SH-SY5Y (cell line): ENCODE measurements around the gene HOXD1.

Experiments
- GATA2 ChIP-seq: IDR thresholded peaks from 2 replicates; pipeline ENCODE4 v1.6.1; 2011; ENCODE audit warnings: mild to moderate bottlenecking, low read depth, low read length
- GATA3 ChIP-seq: IDR thresholded peaks from 2 replicates; pipeline ENCODE4 v1.6.1; 2011; ENCODE audit warnings: low read depth, mild to moderate bottlenecking, low read length, moderate library complexity

Gene HOXD1

DNA sequence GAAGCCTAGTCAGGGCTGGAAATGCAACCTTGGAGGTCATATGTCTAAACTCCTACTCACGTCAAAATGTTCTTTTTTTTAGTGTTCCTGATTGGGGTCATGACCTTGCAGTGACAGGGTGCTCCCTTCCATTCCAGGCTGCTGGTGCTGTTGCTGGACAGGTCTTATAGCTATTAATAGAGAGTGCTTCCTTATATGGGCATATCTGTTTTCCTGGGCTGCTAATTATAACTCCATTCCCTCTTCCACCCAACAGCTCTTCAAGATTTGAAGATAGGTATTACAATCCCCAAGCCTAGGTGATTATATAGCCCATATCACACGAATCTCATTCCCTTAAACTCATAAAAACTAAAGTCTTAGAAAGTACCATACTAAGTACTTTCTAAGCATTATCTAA, 18.8 kb upstream of the HOXD1 start:
- TF ChIP-seq GATA3 = no peak
- no peak for TF ChIP-seq GATA2

DNA sequence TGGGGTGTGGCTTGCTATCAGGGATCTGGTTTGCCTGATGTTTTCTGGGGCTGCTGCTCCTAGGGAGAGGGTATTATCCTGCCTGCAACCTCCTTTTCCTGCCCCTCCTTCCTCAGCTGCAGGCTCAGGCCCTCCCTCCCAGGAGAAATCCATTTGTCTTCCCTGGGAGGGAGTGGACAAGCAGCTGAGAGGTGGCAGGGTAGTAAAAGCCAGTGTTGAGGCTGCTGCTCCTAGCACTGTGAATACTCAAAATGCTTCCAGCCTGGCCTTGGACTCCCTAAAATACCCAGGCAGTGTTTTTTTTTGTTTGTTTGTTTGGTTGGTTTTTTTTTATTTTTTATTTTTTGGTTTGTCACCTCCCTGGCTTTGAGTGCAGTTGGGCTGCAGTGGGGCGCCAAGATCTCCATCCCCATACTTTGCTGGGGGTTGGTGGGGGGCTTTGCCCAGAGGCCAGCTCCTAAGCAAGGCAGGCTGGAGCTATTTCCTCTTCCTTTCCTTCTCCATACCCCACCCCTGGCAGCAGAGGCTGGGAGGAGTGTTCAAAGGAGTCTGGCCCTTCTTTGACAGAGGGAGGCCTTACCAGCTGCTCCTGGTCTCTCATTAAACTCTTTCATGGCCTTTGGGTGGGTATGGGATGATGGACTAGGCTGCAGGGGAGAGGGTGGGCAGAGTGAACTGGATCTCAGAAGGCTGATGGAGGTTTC, 17.7 kb upstream of the HOXD1 start:
- TF ChIP-seq GATA2 (no peak), GATA3 (no peak)

DNA sequence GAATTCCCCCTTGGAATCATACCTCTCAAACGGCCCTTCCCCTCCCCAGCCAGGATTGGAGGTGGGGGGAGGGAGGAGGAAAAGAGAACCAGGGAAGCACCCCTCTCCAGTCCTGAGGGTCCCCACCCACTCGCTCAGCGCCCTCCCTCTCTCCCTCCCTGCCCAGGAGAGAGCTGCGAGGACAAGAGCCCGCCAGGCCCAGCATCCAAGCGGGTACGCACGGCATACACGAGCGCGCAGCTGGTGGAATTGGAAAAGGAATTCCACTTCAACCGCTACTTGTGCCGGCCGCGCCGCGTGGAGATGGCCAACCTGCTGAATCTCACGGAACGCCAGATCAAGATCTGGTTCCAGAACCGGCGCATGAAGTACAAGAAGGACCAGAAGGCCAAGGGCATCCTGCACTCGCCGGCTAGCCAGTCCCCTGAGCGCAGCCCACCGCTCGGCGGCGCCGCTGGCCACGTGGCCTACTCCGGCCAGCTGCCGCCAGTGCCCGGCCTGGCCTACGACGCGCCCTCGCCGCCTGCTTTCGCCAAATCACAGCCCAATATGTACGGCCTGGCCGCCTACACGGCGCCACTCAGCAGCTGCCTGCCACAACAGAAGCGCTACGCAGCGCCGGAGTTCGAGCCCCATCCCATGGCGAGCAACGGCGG, 17.0 kb upstream of the HOXD1 start:
- TF ChIP-seq GATA2 (no peak), GATA3 (no peak)

DNA sequence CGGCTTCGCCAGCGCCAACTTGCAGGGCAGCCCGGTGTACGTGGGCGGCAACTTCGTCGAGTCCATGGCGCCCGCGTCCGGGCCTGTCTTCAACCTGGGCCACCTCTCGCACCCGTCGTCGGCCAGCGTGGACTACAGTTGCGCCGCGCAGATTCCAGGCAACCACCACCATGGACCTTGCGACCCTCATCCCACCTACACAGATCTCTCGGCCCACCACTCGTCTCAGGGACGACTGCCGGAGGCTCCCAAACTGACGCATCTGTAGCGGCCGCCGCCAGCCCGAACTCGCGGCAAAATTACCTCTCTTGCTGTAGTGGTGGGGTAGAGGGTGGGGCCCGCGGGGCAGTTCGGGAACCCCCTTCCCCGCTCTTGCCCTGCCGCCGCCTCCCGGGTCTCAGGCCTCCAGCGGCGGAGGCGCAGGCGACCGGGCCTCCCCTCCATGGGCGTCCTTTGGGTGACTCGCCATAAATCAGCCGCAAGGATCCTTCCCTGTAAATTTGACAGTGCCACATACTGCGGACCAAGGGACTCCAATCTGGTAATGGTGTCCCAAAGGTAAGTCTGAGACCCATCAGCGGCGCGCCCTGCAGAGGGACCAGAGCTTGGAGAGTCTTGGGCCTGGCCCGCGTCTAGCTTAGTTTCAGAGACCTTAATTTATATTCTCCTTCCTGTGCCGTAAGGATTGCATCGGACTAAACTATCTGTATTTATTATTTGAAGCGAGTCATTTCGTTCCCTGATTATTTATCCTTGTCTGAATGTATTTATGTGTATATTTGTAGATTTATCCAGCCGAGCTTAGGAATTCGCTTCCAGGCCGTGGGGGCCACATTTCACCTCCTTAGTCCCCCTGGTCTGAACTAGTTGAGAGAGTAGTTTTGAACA, 16.2 kb upstream of the HOXD1 start:
- TF ChIP-seq GATA2 (no peak), GATA3 (no peak)

DNA sequence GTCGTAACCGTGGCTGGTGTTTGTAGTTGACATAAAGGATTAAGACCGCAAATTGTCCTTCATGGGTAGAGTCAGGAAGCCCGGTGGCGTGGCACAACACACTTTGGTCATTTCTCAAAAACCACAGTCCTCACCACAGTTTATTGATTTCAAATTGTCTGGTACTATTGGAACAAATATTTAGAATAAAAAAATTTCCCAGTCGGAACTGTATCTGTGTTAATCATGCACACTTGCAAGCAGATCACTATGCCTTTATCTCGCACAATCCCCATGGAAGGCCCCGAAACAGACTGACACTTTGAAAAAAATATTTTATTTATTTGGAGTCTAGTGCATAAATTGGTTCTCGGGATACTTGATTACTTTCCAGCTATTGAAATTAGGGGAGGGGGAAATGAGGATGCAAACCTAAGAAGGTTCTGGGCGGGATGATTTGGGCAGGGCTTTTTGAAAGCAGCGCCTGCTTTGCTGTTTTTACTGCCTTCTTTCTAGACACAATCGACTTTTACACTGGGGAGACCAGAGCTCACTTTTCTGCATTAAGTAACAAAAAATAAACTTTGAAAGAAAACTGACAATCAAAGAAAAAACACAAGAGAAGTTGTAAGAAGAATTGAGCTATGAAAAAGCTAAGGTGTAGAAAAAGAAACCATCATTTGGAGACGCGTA, 15.4 kb upstream of the HOXD1 start:
- TF ChIP-seq GATA3 (no peak), GATA2 (no peak)

DNA sequence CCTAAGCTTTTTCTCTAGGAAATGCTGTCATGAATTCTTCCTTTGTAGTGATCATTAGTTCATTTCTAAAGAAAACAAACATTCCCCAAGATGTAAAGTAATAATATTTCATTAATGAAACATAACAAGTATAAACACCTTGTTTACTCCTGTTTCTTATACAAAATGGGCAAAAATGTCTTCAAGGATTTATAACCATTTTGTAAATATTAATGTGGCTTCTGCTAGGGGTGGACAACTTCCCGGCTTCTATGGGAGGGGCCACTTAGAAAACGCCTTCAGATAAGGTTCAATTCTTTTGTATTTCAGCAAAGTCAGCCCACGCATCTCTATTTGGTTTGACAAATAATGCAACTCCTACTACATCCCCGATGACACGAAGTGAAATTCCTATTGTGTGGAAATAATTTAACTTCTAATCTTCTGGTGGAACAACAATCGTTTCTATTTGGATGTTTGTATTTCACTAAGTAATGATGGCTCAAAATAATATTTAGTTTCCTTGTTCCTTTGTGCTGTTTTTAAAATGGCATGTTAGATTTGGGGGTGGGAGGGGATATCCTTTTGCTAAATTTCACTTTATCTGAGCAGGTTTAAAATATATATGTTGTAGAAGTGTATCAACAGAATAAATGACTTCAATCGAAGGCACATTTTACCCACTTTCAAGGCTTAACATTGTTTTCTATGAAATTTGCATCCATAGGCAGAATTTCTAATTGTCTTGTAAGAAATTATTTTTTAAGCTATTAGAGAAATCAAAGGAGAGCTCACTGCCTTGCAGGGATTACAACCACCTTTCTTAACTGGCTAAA, 14.7 kb upstream of the HOXD1 start:
- no peak for TF ChIP-seq GATA2
- TF ChIP-seq GATA3 = no peak

DNA sequence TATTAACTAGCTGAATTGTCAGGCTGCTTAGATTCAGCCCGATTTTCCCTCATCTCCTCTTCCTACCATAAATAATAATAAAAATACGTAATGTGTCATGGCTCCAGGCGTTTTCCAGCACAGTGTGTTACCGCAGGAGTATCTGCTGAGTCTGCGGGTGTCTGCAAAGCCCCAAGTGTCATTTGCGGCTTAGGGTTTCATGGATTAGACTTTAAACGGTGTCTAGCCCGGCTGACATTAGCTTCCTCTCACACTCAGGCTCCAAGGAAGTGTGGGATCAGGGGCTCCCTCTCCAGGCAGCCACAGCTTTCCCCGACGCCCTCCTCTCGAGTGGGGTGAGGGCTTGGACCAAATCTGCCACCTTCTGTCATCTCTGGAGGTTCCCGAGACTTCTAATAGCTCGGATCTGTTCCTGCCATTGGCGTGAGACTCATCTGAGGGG, 14.1 kb upstream of the HOXD1 start:
- TF ChIP-seq GATA2 (no peak), GATA3 (no peak)

DNA sequence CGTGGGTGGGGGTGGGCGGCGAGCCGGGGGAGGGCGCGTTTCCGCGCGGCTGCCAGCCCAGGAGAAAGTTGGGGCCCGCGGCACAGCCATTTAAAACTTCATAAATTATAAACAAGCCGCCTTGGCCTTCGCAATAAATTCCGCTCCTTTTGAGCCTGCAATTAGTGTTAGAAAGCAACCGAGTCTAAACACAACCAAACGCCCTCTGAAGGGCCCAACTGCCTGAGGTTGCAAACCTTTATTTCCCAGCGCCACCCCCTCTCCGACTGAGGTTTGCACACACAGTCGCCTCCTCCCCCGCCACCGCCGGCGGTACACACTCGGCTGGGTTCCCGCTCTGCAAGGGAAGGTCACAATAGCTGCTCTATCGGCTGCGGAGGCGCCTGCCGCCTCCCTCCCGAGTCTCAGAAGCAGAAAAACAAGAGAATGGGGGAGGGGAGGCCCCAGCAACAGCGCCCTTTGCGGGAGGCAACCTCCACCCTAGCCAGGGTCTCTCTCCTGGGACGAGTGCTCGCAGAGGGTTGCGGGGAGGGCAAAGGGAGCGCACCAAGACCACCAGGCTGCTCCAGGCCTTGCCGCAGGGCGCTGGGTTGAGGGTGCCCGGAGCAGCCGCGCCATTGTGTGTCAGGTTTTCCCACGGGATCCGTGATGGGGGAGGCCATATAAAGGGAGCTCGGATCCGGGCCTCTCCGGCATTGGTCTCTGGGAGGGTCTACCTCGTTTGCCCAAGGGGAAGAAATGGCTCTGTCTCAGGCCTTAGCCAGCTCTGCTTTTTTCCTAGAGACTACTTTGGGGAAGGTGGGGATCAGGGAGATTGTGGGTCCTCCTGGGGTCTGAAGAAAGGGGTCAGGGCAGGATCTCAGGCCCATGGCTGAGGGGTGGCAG, 13.4 kb upstream of the HOXD1 start:
- TF ChIP-seq GATA3 (no peak), GATA2 (no peak)

DNA sequence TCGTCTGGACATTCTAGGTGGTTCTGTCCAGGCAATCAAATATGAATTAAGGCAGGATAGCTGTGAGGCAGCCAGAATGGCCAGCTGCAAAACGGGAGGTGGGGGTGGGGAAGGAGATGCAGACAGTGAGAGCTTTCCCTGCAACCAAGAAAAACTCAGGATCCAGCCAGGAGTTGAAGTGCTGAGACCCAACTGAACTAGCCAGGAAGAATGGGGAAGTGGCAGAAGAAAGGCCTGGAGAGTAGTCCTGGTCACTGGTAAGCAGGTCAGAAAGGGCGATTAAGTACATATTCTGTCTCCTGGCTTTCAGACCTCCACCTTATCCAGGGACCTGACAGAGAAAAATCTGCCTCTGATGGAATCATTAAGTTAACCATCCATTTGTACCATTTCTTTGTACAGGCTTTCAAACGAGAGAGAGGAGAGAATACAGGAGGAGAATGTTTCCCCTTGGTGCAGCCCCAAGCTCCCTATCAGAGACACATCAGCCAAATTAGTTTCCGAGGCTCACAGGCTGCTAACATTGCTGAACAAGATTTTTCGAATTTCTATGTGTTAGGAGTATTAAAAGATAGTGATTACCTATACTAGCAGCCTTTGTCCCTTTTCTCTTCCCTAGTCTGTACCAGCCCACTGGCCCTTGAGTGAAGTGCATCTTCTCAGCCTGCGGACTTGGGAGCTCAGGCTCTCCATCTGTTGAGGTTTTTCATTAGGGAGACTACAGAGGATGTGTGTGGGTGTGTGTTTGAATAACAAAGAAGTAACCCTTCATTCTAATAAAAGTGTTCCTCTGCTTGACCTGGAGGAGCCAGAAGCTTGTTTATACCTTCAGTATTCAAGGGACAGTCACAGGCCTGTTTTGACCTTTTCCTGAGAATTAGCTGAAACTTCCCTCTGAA, 12.5 kb upstream of the HOXD1 start:
- TF ChIP-seq GATA2 = no peak

DNA sequence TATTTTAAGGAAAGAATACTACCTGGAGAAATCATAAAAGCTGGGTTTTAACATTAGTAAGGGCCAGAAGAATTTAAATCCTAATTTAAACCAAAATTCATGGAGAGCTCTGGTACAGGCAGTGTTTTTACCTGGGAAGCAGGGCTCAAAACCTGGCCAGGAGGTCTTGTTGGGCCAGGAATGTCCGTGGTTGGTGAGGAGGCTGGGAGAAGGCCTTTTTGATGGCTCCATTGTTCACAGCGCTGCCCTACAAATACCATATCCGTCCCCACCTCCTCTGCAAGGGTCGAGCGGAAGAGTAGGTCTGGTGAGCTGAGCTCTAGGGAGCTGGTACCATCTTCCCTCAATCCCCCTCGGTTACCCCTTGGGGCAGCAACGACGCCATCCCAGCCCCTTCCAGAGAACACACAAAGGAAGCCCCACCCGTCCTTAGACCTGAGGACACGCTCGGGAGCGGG, 10.9 kb upstream of the HOXD1 start:
- TF ChIP-seq GATA2 = no peak
- TF ChIP-seq GATA3 = no peak

DNA sequence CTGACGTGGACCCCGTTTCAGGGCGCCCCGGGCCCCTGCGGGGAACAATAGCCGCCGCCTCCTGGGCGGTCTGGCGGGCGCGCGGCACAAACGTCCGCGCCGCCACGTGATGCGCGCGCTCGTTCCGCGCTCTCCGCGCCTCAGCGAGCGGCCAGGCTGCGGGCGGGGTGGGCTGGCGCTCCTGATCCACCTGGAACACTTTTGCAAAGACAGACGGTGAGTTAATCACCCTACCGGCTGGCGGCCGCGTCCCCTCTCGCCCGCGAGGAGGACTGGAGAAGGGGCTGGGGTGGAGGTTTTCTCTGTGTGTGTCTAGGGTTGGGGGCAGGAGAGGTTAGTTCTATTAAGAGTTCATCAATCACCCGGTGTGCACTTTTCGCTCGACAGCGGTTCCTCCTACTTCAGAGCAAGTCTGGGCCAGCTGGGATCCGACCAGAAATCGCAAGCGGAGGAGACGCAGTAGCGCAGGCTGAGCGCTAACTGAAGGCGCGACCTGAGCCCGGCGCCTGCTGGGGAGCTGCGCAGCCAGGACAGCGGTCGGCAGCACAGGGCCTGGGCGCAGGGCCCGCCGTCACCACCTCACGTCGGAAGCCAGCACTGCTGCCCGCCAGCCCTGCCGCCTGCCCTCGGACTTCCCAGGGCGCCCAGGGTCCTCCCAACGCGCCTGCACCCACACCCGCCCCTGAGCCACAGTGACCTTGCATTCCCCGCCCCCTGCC, 10.3 kb upstream of the HOXD1 start:
- TF ChIP-seq GATA3 = no peak
- TF ChIP-seq GATA2 = no peak
